HEK293 (cell line): ENCODE data around the gene ABHD3.

Source experiments
- CTCF ChIA-PET: fragments of 350-600 bp; formaldehyde crosslinking; extraction: SDS; loops from one replicate; lab custom pipeline; 2021; ENCODE audit warnings: antibody characterized with exemption; lab: Yijun Ruan, JAX
- POLR2A ChIA-PET: fragments of 300-600 bp; formaldehyde crosslinking; extraction: SDS; loops from one replicate; lab custom pipeline; 2020; ENCODE audit warnings: antibody characterized with exemption, inconsistent platforms; lab: Yijun Ruan, JAX
- H3K27ac ChIP-seq: fragments of 200-500 bp; sonication (Bioruptor generic); 2 replicates; pipeline ENCODE4 v1.5.1; 2014; ENCODE audit warnings: low read depth, low read length, control low read depth, inconsistent platforms; ENCODE audit errors: extremely low read depth
- H3K36me3 ChIP-seq, 2 experiments: fragments of 200-500 bp in 1 of 2; sonication (Bioruptor generic) in 1 of 2; 1 replicate in 1 of 2; 2 replicates in 1 of 2; pipeline ENCODE4 v1.5.1; 2014 to 2017; ENCODE audit warnings: inconsistent platforms in 2 of 2, low read length in 2 of 2; ENCODE audit not compliant: control insufficient read depth in 2 of 2, insufficient read depth in 1 of 2
- H3K4me1 ChIP-seq: fragments of 200-500 bp; sonication (Bioruptor generic); 2 replicates; pipeline ENCODE4 v1.5.1; 2014; ENCODE audit warnings: mild to moderate bottlenecking, low read length, inconsistent platforms; ENCODE audit not compliant: control insufficient read depth, insufficient read depth
- H3K4me3 ChIP-seq: 2 replicates; pipeline ENCODE4 v1.5.1; 2011; ENCODE audit warnings: low read depth, mild to moderate bottlenecking, control low read depth, low read length, moderate library complexity
- H3K9me3 ChIP-seq: fragments of 200-500 bp; sonication (Bioruptor generic); 2 replicates; pipeline ENCODE4 v1.5.1; 2014; ENCODE audit warnings: low read depth, low read length, inconsistent platforms; ENCODE audit not compliant: control insufficient read depth, insufficient read depth
- AEBP2 ChIP-seq: fragments of 450-650 bp; formaldehyde crosslinking; IDR thresholded peaks from 2 replicates; pipeline ENCODE4 v1.5.1; 2016; ENCODE audit warnings: missing biosample characterization, missing genetic modification characterization, borderline replicate concordance
- BCL11A ChIP-seq: fragments of 450-650 bp; formaldehyde crosslinking; IDR thresholded peaks from 2 replicates; pipeline ENCODE4 v1.5.1; 2016; ENCODE audit warnings: low read depth, missing biosample characterization, missing genetic modification characterization
- CTCF ChIP-seq: fragments of 450-650 bp; formaldehyde crosslinking; IDR thresholded peaks from 2 replicates; pipeline ENCODE4 v1.5.1; 2016; ENCODE audit warnings: missing biosample characterization, missing genetic modification characterization
- GLIS1 ChIP-seq: fragments of 450-650 bp; formaldehyde crosslinking; IDR thresholded peaks from 2 replicates; pipeline ENCODE4 v1.5.1; 2016; ENCODE audit warnings: missing biosample characterization, missing genetic modification characterization
- GLIS2 ChIP-seq: fragments of 450-650 bp; formaldehyde crosslinking; IDR thresholded peaks from 2 replicates; pipeline ENCODE4 v1.5.1; 2016; ENCODE audit warnings: missing biosample characterization, missing genetic modification characterization
- KLF8 ChIP-seq: fragments of 450-650 bp; formaldehyde crosslinking; IDR thresholded peaks from 2 replicates; pipeline ENCODE4 v1.5.1; 2016; ENCODE audit warnings: missing biosample characterization, missing genetic modification characterization
- PATZ1 ChIP-seq: fragments of 450-650 bp; formaldehyde crosslinking; IDR thresholded peaks from 2 replicates; pipeline ENCODE4 v1.5.1; 2016; ENCODE audit warnings: missing biosample characterization, missing genetic modification characterization
- RBAK ChIP-seq: fragments of 450-650 bp; formaldehyde crosslinking; IDR thresholded peaks from 2 replicates; pipeline ENCODE4 v1.5.1; 2016; ENCODE audit warnings: missing biosample characterization, missing genetic modification characterization
- TRIM28 ChIP-seq: IDR thresholded peaks from 2 replicates; pipeline ENCODE4 v1.6.1; 2011; ENCODE audit warnings: low read length, control low read depth, borderline replicate concordance
- ZBTB11 ChIP-seq: fragments of 450-650 bp; formaldehyde crosslinking; conservative IDR thresholded peaks from 2 replicates; pipeline ENCODE4 v1.5.1; 2016; ENCODE audit warnings: low read depth, missing biosample characterization, missing genetic modification characterization
- ZFP37 ChIP-seq: fragments of 450-650 bp; formaldehyde crosslinking; IDR thresholded peaks from 2 replicates; pipeline ENCODE4 v1.5.1; 2016; ENCODE audit warnings: missing biosample characterization, missing genetic modification characterization
- ZFP69B ChIP-seq: fragments of 450-650 bp; formaldehyde crosslinking; IDR thresholded peaks from 2 replicates; pipeline ENCODE4 v1.5.1; 2016; ENCODE audit warnings: missing biosample characterization, missing genetic modification characterization
- ZIC2 ChIP-seq: fragments of 450-650 bp; formaldehyde crosslinking; IDR thresholded peaks from 2 replicates; pipeline ENCODE4 v1.5.1; 2016; ENCODE audit warnings: missing biosample characterization, missing genetic modification characterization
- ZNF10 ChIP-seq: fragments of 450-650 bp; formaldehyde crosslinking; IDR thresholded peaks from 2 replicates; pipeline ENCODE4 v1.5.1; 2017; ENCODE audit warnings: missing biosample characterization, missing genetic modification characterization
- ZNF121 ChIP-seq: fragments of 450-650 bp; formaldehyde crosslinking; IDR thresholded peaks from 2 replicates; pipeline ENCODE4 v1.5.1; 2016; ENCODE audit warnings: missing biosample characterization, missing genetic modification characterization
- ZNF169 ChIP-seq: fragments of 450-650 bp; formaldehyde crosslinking; IDR thresholded peaks from 2 replicates; pipeline ENCODE4 v1.5.1; 2016; ENCODE audit warnings: missing biosample characterization, missing genetic modification characterization
- ZNF239 ChIP-seq: fragments of 450-650 bp; formaldehyde crosslinking; IDR thresholded peaks from 2 replicates; pipeline ENCODE4 v1.5.1; 2016; ENCODE audit warnings: missing biosample characterization, missing genetic modification characterization
- ZNF398 ChIP-seq: fragments of 450-650 bp; formaldehyde crosslinking; IDR thresholded peaks from 2 replicates; pipeline ENCODE4 v1.5.1; 2017; ENCODE audit warnings: missing biosample characterization, missing genetic modification characterization
- ZNF830 ChIP-seq: fragments of 450-650 bp; IDR thresholded peaks from 2 replicates; pipeline ENCODE4 v1.5.0; 2018; ENCODE audit warnings: missing biosample characterization, missing genetic modification characterization, low read depth, mild to moderate bottlenecking, moderate library complexity

Gene ABHD3

GRCh38 chr18:21747268-21747667, 42.7 kb upstream of the ABHD3 start:
- POLR2A ChIA-PET = no interaction called here
- TF ChIP-seq BCL11A (tag by site-specific recombination) (no peak), RBAK (no peak), ZBTB11 (no peak), ZIC2 (no peak), ZNF169 (tag by site-specific recombination) (no peak), ZNF10 (no peak), ZNF239 (no peak), GLIS1 (tag by site-specific recombination) (no peak), CTCF (tag by site-specific recombination) (no peak), GLIS2 (tag by site-specific recombination) (no peak), KLF8 (tag by site-specific recombination) (no peak), ZFP37 (tag by site-specific recombination) (no peak), AEBP2 (tag by site-specific recombination) (no peak), ZFP69B (tag by site-specific recombination) (no peak), PATZ1 (no peak), TRIM28 (no peak), ZNF830 (tag by site-specific recombination) (no peak), ZNF398 (tag by site-specific recombination) (no peak), ZNF121 (tag by site-specific recombination) (no peak)
- Histone ChIP-seq H3K9me3 (no peaks in the 10 kb centered on the region), H3K4me3 (no peak overlapping the region), H3K27ac (no peak overlapping the region), H3K36me3 (peaks cover 0 to 3% of the 10 kb centered on the region in 2 experiments; a peak in 1 of 3 replicates), H3K4me1 (peaks cover 14% of the 10 kb centered on the region)
- CTCF ChIA-PET = interaction anchor here (0.6 to 2.1 kb wide), 3 partner anchors 146 to 552 kb away, joined by 3 to 6 read pairs (median 3); partner anchors contain the start of gene ESCO1
